Measurements from ENCODE around the gene CBX3. TPM values are rescaled to one million over a fixed set of nuclear protein-coding genes. Genes with fewer than 3 reads are reported as not detected.
"Not testable (repeated sequence)": the region's sequence is repeated elsewhere in the genome, so short reads cannot be mapped to it uniquely, and the experiment has no call there.

The CBX3 gene
- total RNA-seq, 1 donor from 2014 or later = 102 TPM

- H3K9me3 Mint-ChIP-seq (ENCODE audit: low read depth) = no peaks in the 10 kb centered on the region
- H3K4me1 Mint-ChIP-seq (ENCODE audit: low read depth) = peaks cover 26% of the 10 kb centered on the region
- TF ChIP-seq CTCF (IDR thresholded peaks at IDR 0.05) = no peak
- H3K27ac Mint-ChIP-seq (ENCODE audit: unreplicated experiment) = no peak overlapping the region
- H3K27me3 Mint-ChIP-seq (ENCODE audit: low read depth) = no peaks in the 10 kb centered on the region
- no peak overlapping the region for H3K4me3 Mint-ChIP-seq (ENCODE audit: unreplicated experiment)
- peaks cover 13% of the 10 kb centered on the region for H3K36me3 Mint-ChIP-seq (ENCODE audit: low read depth)
- no peak for DNase-seq (ENCODE audit: low spot score)
Measured at GRCh38 chr7:26182706-26183105, 18.8 kb upstream of the CBX3 start.

GRCh38 chr7:26183545-26184280 is 17.8 kb upstream of the CBX3 start:
- no peaks in the 10 kb centered on the region for H3K9me3 Mint-ChIP-seq (ENCODE audit: low read depth)
- H3K27me3 Mint-ChIP-seq (ENCODE audit: low read depth) = no peaks in the 10 kb centered on the region
- H3K27ac Mint-ChIP-seq (ENCODE audit: unreplicated experiment) = no peak overlapping the region
- H3K36me3 Mint-ChIP-seq (ENCODE audit: low read depth) = peaks cover 18% of the 10 kb centered on the region
- peaks cover 29% of the 10 kb centered on the region for H3K4me1 Mint-ChIP-seq (ENCODE audit: low read depth)
- no peak for TF ChIP-seq CTCF (IDR thresholded peaks at IDR 0.05)
- DNase-seq (ENCODE audit: low spot score) = no peak
- no peak overlapping the region for H3K4me3 Mint-ChIP-seq (ENCODE audit: unreplicated experiment)

GRCh38 chr7:26184281-26185101 is 17.1 kb upstream of the CBX3 start:
- H3K27ac Mint-ChIP-seq (ENCODE audit: unreplicated experiment); DNase-seq (ENCODE audit: low spot score); H3K27me3 Mint-ChIP-seq (ENCODE audit: low read depth); H3K4me3 Mint-ChIP-seq (ENCODE audit: unreplicated experiment); H3K9me3 Mint-ChIP-seq (ENCODE audit: low read depth): not testable (repeated sequence)
- Mint-ChIP-seq H3K4me1 (ENCODE audit: low read depth) (peaks cover 29% of the 10 kb centered on the region), H3K36me3 (ENCODE audit: low read depth) (peaks cover 25% of the 10 kb centered on the region)

- Mint-ChIP-seq H3K9me3 (ENCODE audit: low read depth) (no peaks in the 10 kb centered on the region), H3K4me3 (ENCODE audit: unreplicated experiment) (no peak overlapping the region), H3K4me1 (ENCODE audit: low read depth) (peaks cover 29% of the 10 kb centered on the region), H3K27ac (ENCODE audit: unreplicated experiment) (no peak overlapping the region), H3K36me3 (ENCODE audit: low read depth) (peaks cover 31% of the 10 kb centered on the region), H3K27me3 (ENCODE audit: low read depth) (no peaks in the 10 kb centered on the region)
- no peak for DNase-seq (ENCODE audit: low spot score)
- TF ChIP-seq CTCF (IDR thresholded peaks at IDR 0.05) = no peak
Measured at GRCh38 chr7:26185131-26185843, 16.3 kb upstream of the CBX3 start.

- H3K27me3 Mint-ChIP-seq (ENCODE audit: low read depth) = no peaks in the 10 kb centered on the region
- peaks cover 36% of the 10 kb centered on the region for H3K36me3 Mint-ChIP-seq (ENCODE audit: low read depth)
- H3K4me3 Mint-ChIP-seq (ENCODE audit: unreplicated experiment) = no peak overlapping the region
- H3K9me3 Mint-ChIP-seq (ENCODE audit: low read depth) = no peaks in the 10 kb centered on the region
- no peak for DNase-seq (ENCODE audit: low spot score)
- peaks cover 30% of the 10 kb centered on the region for H3K4me1 Mint-ChIP-seq (ENCODE audit: low read depth)
- TF ChIP-seq CTCF (IDR thresholded peaks at IDR 0.05) = no peak
- no peak overlapping the region for H3K27ac Mint-ChIP-seq (ENCODE audit: unreplicated experiment)
Measured at GRCh38 chr7:26185844-26186180, 15.7 kb upstream of the CBX3 start.

Data from chondrocyte (in vitro differentiated cells).